GM12873 (cell line): Measurements from ENCODE around the gene GABPB1.

Experiments
- CTCF ChIP-seq: IDR thresholded peaks from 2 replicates; pipeline ENCODE4 v1.5.1; 2012; ENCODE audit warnings: low read depth, mild to moderate bottlenecking, moderate library complexity, low read length, control low read depth; ENCODE audit not compliant: insufficient read depth; ENCODE audit errors: missing control alignments

Gene GABPB1

GRCh38 chr15:50289749-50290148 lies 65.2 kb downstream of the GABPB1 start:
- no peak for TF ChIP-seq CTCF

- no peak for TF ChIP-seq CTCF
Observed at GRCh38 chr15:50287324-50288116, 67.5 kb downstream of the GABPB1 start.

GRCh38 chr15:50281427-50281826 lies 73.6 kb downstream of the GABPB1 start:
- no peak for TF ChIP-seq CTCF

GRCh38 chr15:50280271-50280670 lies 74.7 kb downstream of the GABPB1 start:
- TF ChIP-seq CTCF = no peak

GRCh38 chr15:50278496-50278895 lies 76.5 kb downstream of the GABPB1 start:
- no peak for TF ChIP-seq CTCF

- TF ChIP-seq CTCF = no peak
Observed at GRCh38 chr15:50277370-50277769, 77.6 kb downstream of the GABPB1 start.

GRCh38 chr15:50275908-50276307 lies 79.1 kb downstream of the GABPB1 start:
- TF ChIP-seq CTCF = no peak
